GM12878 (cell line): ENCODE results near the gene PLCB2. TPM values are rescaled to one million over a fixed set of nuclear protein-coding genes. Genes with fewer than 3 reads are reported as not detected.

Experiments
- ATAC-seq: fragments of 200-7000 bp; cut with Tn5 transposase; 3 replicates; pipeline ENCODE4 v1.9.1; 2020; ENCODE audit warnings: mild to moderate bottlenecking, moderate library complexity
- BruUV-seq: library from RNA; stranded (reverse); fragments of 400-500 nt; replicated peaks from 2 replicates; lab custom pipeline; 2021; lab: Mats Ljungman, UMichigan
- CTCF ChIA-PET: fragments of 300-600 bp; sonication (Branson Sonifier 250); formaldehyde crosslinking; extraction: SDS; loops from one replicate; lab custom pipeline; 2021; ENCODE audit warnings: inconsistent platforms; lab: Yijun Ruan, JAX
- POLR2A ChIA-PET: fragments of 350-600 bp; formaldehyde crosslinking; extraction: SDS; loops from one replicate; lab custom pipeline; 2021; ENCODE audit warnings: inconsistent platforms; lab: Charles Lee
- RAD21 ChIA-PET: fragments of 300-600 bp; sonication (Branson Sonifier 250); formaldehyde crosslinking; loops from one replicate; lab custom pipeline; 2023; ENCODE audit warnings: antibody characterized with exemption; ENCODE audit not compliant: unreplicated experiment; lab: Charles Lee
- SMC1A ChIA-PET: fragments of 300-600 bp; sonication (Branson Sonifier 250); formaldehyde crosslinking; loops from one replicate; lab custom pipeline; 2023; ENCODE audit not compliant: unreplicated experiment, uncharacterized antibody; lab: Charles Lee
- DNase-seq: peaks from one replicate; pipeline ENCODE4 v3.0.0-alpha.2; 2011; ENCODE audit warnings: low read depth, low spot score
- FAIRE-seq: peaks from 3 replicates; lab custom pipeline; 2011; peaks lifted over from hg19 to GRCh38; lab: Jason Lieb, UNC
- H2AFZ ChIP-seq: 2 replicates; pipeline ENCODE4 v1.6.0; 2011; ENCODE audit warnings: low read depth, low read length, control low read depth; ENCODE audit not compliant: control insufficient read depth
- H3K27ac ChIP-seq: 2 replicates; pipeline ENCODE4 v1.5.1; 2011; ENCODE audit warnings: control low read depth; ENCODE audit not compliant: control insufficient read depth, insufficient read depth
- H3K27me3 ChIP-seq, 2 experiments: replicated peaks in 1 of 2; 2 replicates each; pipeline versions ENCODE4 v1.6.0 to v1.6.1; 2011; ENCODE audit warnings: low read length in 1 of 2; ENCODE audit not compliant: control insufficient read depth in 2 of 2, insufficient read depth in 2 of 2
- H3K36me3 ChIP-seq, 2 experiments: 2 replicates each; pipeline ENCODE4 v1.5.1; 2011; ENCODE audit warnings: low read length in 1 of 2; ENCODE audit not compliant: control insufficient read depth in 2 of 2, insufficient read depth in 2 of 2
- H3K4me1 ChIP-seq: 2 replicates; pipeline ENCODE4 v1.6.1; 2011; ENCODE audit warnings: mild to moderate bottlenecking, low read length, moderate library complexity, mixed read lengths; ENCODE audit not compliant: control insufficient read depth, insufficient read depth
- H3K4me2 ChIP-seq: 2 replicates; pipeline ENCODE4 v1.6.0; 2011; ENCODE audit warnings: control low read depth; ENCODE audit not compliant: control insufficient read depth, insufficient read depth
- H3K4me3 ChIP-seq: fragments of 200-600 bp; sonication (generic); 2 replicates; pipeline ENCODE4 v1.5.1; 2016
- H3K79me2 ChIP-seq: 2 replicates; pipeline ENCODE4 v1.6.0; 2011; ENCODE audit warnings: low read length; ENCODE audit not compliant: control insufficient read depth, insufficient read depth
- H3K9ac ChIP-seq: 2 replicates; pipeline ENCODE4 v1.8.0; 2011; ENCODE audit warnings: low read length, control low read depth, mixed read lengths; ENCODE audit not compliant: control insufficient read depth, insufficient read depth
- H3K9me3 ChIP-seq: replicated peaks from 3 replicates; pipeline ENCODE4 v1.5.1; 2011; ENCODE audit warnings: mild to moderate bottlenecking, low read length; ENCODE audit not compliant: control insufficient read depth, insufficient read depth
- H4K20me1 ChIP-seq: 2 replicates; pipeline ENCODE4 v1.6.0; 2011; ENCODE audit not compliant: control insufficient read depth, insufficient read depth
- ATF3 ChIP-seq: IDR thresholded peaks from 2 replicates; pipeline ENCODE4 v1.6.1; 2011; ENCODE audit warnings: low read depth, mild to moderate bottlenecking, low read length, moderate library complexity, borderline replicate concordance; ENCODE audit errors: extremely low read depth
- CREM ChIP-seq: IDR thresholded peaks from 2 replicates; pipeline ENCODE4 v1.6.1; 2014; ENCODE audit warnings: antibody characterized with exemption, low read depth
- E2F4 ChIP-seq: IDR thresholded peaks from 2 replicates; pipeline ENCODE4 v1.6.1; 2012; ENCODE audit warnings: low read depth, low read length, improper control_type of control experiment
- HDAC6 ChIP-seq: fragments of 200-600 bp; sonication (generic); IDR thresholded peaks from one replicate; pipeline ENCODE4 v1.8.0; 2017; ENCODE audit warnings: antibody characterized with exemption; ENCODE audit not compliant: unreplicated experiment
- IKZF2 ChIP-seq, 2 experiments: fragments of 450-650 bp; IDR thresholded peaks; 2 replicates each; pipeline ENCODE4 v1.6.1; 2017; ENCODE audit warnings: mild to moderate bottlenecking in 2 of 2, moderate library complexity in 2 of 2
- NFYB ChIP-seq: IDR thresholded peaks from 2 replicates; pipeline ENCODE4 v1.6.1; 2011; ENCODE audit warnings: low read depth, mild to moderate bottlenecking, low read length, improper control_type of control experiment, moderate library complexity; ENCODE audit not compliant: insufficient read depth
- RAD21 ChIP-seq: IDR thresholded peaks from 2 replicates; pipeline ENCODE4 v1.6.1; 2011; ENCODE audit warnings: mild to moderate bottlenecking, low read depth, low read length, moderate library complexity; ENCODE audit not compliant: insufficient read depth
- RB1 ChIP-seq: fragments of 450-650 bp; formaldehyde crosslinking; IDR thresholded peaks from 2 replicates; pipeline ENCODE4 v1.6.1; 2017; ENCODE audit warnings: mild to moderate bottlenecking, borderline replicate concordance
- SKIL ChIP-seq: fragments of 450-650 bp; IDR thresholded peaks from 2 replicates; pipeline ENCODE4 v1.6.1; 2017; ENCODE audit warnings: mild to moderate bottlenecking, low read depth, inconsistent platforms; ENCODE audit not compliant: poor library complexity, severe bottlenecking
- ZBTB33 ChIP-seq: fragments of 450-650 bp; IDR thresholded peaks from 2 replicates; pipeline ENCODE4 v1.6.1; 2017; ENCODE audit warnings: mild to moderate bottlenecking
- ZNF217 ChIP-seq: fragments of 450-650 bp; IDR thresholded peaks from 2 replicates; pipeline ENCODE4 v1.6.1; 2017; ENCODE audit warnings: antibody characterized with exemption, mild to moderate bottlenecking
- ZNF622 ChIP-seq: fragments of 450-650 bp; IDR thresholded peaks from 2 replicates; pipeline ENCODE4 v1.6.1; 2017; ENCODE audit warnings: mild to moderate bottlenecking, inconsistent platforms
- ZNF687 ChIP-seq: fragments of 450-650 bp; IDR thresholded peaks from 2 replicates; pipeline ENCODE4 v1.6.1; 2017; ENCODE audit warnings: mild to moderate bottlenecking, moderate library complexity
- WGBS: methylation state at CpG from one replicate; pipeline ENCODE4 v1.1.6; 2016; ENCODE audit warnings: low lambda C conversion rate; ENCODE audit not compliant: insufficient replicate concordance, insufficient coverage; ENCODE audit errors: missing lambda C conversion rate; 5-methylcytosine and 5-hydroxymethylcytosine counted together
- in situ Hi-C: fragments of 300-500 bp; cut with MboI; formaldehyde crosslinking; loops from 9 replicates; pipeline ENCODE4 v1.14.3; 2018; ENCODE audit warnings: mixed read lengths
- intact Hi-C: fragments of 100-400 bp; cut with micrococcal nuclease; formaldehyde crosslinking; loops from one replicate; pipeline ENCODE4 v1.14.2; 2022; ENCODE audit not compliant: unreplicated experiment
- polyA plus RNA-seq, 11 experiments: library from polyadenylated mRNA; depleted of rRNA in 4 of 11; unstranded in 6 of 11; stranded (reverse) in 5 of 11; fragments of >200 nt; fragmentation: Nextera tagmentation in 4 of 11; fragmentation: Illumina TruSeq in 1 of 11; extraction: Ambion mirVana in 4 of 11; extraction: Trizol in 1 of 11; gene quantifications; 1 replicate in 1 of 11; 2 replicates in 10 of 11; pipeline versions ENCODE4 v1.2.1 to v1.2.3, GENCODE V29; 2011 to 2016; ENCODE audit warnings: inconsistent platforms in 2 of 11, missing spikeins in 2 of 11, low read depth in 1 of 11
- total RNA-seq, 4 experiments: library from RNA; depleted of rRNA in 3 of 4; stranded (reverse); fragments of >200 nt in 3 of 4; fragmentation: Illumina TruSeq in 1 of 4; extraction: Trizol in 1 of 4; gene quantifications; 2 replicates each; pipeline versions ENCODE4 v1.2.1 to v1.2.3, GENCODE V29; 2013 to 2021

Gene PLCB2
- total and polyA plus RNA-seq, 10 of the 15 experiments (the other 5 are each of a cell fraction or from before 2014, with no cell fraction given), result 1.2 to 39.4 (median 10.7) TPM

- Histone ChIP-seq H3K36me3 (no peaks in the 10 kb centered on the region), H3K4me2 (no peak overlapping the region), H2AFZ (no peak overlapping the region), H4K20me1 (no peaks in the 10 kb centered on the region; the same call in 1 of the 2 replicates), H3K79me2 (no peaks in the 10 kb centered on the region), H3K27ac (no peak overlapping the region), H3K4me1 (peaks cover 5% of the 10 kb centered on the region; the same call in 1 of the 2 replicates), H3K4me3 (no peak overlapping the region), H3K9me3 (no peaks in the 10 kb centered on the region; the same call in 2 of the 3 replicates), H3K27me3 (peaks cover 3 to 10% of the 10 kb centered on the region in 2 experiments; a peak in 3 of 4 replicates), H3K9ac (no peak overlapping the region)
- ChIA-PET RAD21 (interaction anchor here (1.0 kb wide), 1 partner anchor 26 kb away, joined by 3 read pairs; no protein-coding TSS in a partner anchor), POLR2A (no interaction called here), SMC1A (no interaction called here), CTCF (interaction anchor here (0.6 to 1.8 kb wide), 5 partner anchors 11 to 134 kb away, joined by 3 to 9 read pairs (median 3); no protein-coding TSS in a partner anchor)
- intact Hi-C loops, result no loop called here
- 40% methylated on average over 6 of the region's 7 CpGs for WGBS
- no peak for ATAC-seq
- no peak for DNase-seq
- in situ Hi-C loops, result no loop called here
- FAIRE-seq, result no peak
- no TSS peak for BruUV-seq
- TF ChIP-seq IKZF2 (IDR thresholded peaks at IDR 0.05) (no peak), ATF3 (no peak), CREM (no peak), SKIL (no peak), E2F4 (no peak), ZBTB33 (no peak), ZNF217 (no peak), RAD21 (no peak), ZNF687 (no peak), NFYB (no peak), RB1 (no peak), ZNF622 (no peak), HDAC6 (no peak)
Measured at GRCh38 chr15:40286061-40286532, 21.6 kb downstream of the PLCB2 start.
